Fibroblast of the aortic adventitia (primary cell): ENCODE measurements around the gene PPTC7. TPM values are rescaled to one million over a fixed set of nuclear protein-coding genes. Genes with fewer than 3 reads are reported as not detected.
A peak's percentile ranks its signal among the peaks of the same experiment; 100 is the strongest.
"Not testable (repeated sequence)": the region's sequence is repeated elsewhere in the genome, so short reads cannot be mapped to it uniquely, and the experiment has no call there.

ENCODE experiments used
- DNase-seq: peaks from one replicate; pipeline ENCODE4 v3.0.0-alpha.2; 2010; ENCODE audit warnings: low read depth
- H3K4me3 ChIP-seq: 2 replicates; pipeline ENCODE4 v1.5.1; 2011; ENCODE audit warnings: low read depth, mild to moderate bottlenecking, control low read depth, low read length, moderate library complexity
- total RNA-seq: library from RNA; depleted of rRNA; stranded (reverse); fragments of >200 nt; gene quantifications from 2 replicates; pipeline ENCODE4 v1.2.3, GENCODE V29; 2012; ENCODE audit warnings: low replicate concordance
- TF ChIP-seq, protein P1 (sequence below): IDR thresholded peaks from 2 replicates; pipeline ENCODE4 v1.5.1; 2011; ENCODE audit warnings: mild to moderate bottlenecking, low read length, control low read depth, inconsistent platforms; ENCODE audit not compliant: insufficient read depth

PPTC7 gene
- total RNA-seq, 1 donor = 11.9 TPM

DNA sequence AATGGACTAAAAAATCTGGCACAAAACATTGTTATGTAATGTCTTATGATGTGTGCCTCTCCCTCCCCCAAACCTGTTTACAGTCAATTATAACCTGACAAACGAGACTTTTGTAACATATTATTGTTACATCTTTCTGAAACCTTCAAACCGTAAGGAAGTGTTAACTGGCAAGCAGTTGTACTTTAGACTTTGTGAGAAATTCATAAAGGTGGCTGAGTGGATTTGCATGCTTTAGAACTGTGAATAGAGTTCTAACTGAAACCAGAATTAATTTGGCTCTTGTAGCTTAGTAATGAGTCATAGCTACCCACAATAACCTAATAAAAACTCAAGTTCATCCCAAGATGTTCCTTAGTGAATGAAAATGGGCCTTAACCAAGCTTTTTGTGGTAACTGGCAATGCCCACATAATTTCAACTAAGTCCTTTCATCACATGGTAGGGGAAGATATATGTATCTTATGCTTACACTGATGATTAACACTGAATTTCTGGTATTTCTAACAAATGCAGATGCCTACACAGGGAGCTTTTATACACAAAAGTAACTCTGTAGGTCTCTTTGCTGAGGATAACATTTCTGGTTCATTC lies 51.3 kb downstream of the PPTC7 start:
- DNase-seq = peak; percentile 60
- no peak overlapping the region for H3K4me3 ChIP-seq
- TF ChIP-seq, protein P1, sequence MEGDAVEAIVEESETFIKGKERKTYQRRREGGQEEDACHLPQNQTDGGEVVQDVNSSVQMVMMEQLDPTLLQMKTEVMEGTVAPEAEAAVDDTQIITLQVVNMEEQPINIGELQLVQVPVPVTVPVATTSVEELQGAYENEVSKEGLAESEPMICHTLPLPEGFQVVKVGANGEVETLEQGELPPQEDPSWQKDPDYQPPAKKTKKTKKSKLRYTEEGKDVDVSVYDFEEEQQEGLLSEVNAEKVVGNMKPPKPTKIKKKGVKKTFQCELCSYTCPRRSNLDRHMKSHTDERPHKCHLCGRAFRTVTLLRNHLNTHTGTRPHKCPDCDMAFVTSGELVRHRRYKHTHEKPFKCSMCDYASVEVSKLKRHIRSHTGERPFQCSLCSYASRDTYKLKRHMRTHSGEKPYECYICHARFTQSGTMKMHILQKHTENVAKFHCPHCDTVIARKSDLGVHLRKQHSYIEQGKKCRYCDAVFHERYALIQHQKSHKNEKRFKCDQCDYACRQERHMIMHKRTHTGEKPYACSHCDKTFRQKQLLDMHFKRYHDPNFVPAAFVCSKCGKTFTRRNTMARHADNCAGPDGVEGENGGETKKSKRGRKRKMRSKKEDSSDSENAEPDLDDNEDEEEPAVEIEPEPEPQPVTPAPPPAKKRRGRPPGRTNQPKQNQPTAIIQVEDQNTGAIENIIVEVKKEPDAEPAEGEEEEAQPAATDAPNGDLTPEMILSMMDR = no peak

DNA sequence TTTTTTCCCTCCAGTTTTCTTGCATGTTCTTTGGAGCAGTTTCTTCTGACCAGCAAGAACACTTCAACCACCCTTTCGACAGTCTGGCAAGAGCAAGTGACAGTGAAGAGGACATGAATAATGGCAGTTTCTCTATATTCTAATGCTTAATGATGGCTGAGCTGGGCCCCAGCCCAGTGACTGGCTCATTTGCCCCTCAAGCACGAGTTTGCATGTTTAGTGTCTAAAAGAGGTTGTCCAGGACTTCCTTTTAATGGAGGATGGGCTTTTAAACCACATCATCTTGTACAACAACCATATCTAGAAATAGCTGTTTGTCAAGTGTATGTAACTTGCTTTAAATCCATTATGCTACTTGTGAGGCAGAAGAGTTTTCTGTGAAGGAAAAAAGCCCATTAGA lies 52.6 kb downstream of the PPTC7 start:
- TF ChIP-seq, protein P1 = no peak
- H3K4me3 ChIP-seq = no peak overlapping the region
- DNase-seq = no peak

DNA sequence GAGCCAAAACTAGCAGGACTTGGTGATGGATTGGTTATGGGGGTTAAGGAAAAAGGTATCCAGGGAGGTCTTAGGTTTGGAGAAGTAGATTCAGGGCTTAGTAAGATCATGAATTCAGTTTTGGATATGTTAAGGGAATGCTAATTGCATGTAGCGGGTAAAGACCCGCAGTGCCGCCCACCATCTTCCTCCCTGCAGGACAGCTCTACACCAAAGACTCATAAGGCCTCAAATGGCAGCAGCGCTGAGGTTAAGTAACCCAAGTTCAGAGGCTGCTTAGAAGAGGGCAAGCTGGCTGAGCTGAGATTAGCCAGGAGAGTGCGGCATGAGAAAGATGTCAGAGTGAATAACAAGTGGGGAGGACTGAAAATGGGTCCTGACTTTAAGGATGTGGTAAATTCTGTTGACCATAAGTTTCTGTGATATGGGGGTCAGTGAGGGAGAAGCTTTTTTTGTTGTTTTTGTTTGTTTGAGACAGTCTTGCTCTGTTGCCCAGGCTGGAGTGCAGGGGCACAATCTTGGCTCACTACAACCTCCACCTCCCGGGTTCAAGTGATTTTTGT lies 54.8 kb downstream of the PPTC7 start:
- H3K4me3 ChIP-seq = no peak overlapping the region
- TF ChIP-seq, protein P1 = no peak
- DNase-seq = no peak

DNA sequence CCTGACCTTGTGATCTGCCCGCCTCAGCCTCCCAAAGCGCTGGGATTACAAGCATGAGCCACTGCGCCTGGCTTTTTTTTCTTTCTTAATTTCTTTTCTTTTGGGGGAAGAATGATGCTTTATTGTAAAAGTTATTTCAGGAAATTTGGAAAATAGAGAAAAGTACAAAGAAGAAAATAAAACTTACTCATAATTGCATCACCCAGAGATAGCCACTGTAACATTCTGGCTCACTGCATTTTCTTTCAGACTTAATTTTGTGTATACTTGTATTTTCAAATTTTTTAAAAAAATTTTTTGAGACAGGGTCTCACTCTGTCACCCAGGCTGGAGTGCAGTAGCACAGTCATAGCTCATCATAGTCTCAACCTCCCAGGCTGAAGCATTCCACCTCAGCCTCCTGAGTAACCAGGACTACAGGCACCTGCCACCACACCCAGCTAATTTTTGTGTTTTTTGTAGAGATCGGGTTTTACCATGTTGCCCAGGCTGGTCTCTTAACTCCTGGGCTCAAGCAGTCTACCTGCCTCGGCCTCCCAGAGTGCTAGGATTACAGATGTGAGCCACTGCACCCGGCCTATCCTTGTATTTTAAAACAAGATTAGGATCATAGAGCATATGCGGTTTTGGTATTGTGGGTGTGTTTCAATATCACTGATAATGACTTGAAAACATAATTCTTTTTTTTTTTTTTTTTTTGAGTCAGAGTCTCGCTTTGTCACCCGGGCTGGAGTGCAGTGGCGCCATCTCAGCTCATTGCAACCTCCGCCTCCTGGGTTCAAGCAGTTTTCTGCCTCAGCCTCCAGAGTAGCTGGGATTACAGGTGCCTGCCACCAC lies 62.0 kb downstream of the PPTC7 start:
- H3K4me3 ChIP-seq = not testable (repeated sequence)
- DNase-seq = peak; percentile 46

DNA sequence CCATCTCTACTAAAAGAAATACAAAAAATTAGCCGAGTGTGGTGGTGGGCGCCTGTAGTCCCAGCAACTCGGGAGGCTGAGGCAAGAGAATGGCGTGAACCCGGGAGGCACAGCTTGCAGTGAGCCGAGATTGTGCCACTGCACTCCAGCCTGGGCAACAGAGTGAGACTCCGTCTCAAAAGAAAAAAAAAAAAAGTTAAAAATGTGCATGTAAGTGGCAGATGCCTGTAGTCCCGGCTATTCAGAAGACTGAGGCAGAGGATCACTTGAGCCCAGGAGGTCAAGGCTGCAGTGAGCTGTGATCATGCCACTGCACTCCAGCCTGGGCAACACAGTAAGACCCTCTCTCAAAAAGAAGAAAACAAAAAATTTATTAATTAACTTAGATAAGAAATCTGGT lies 65.1 kb downstream of the PPTC7 start:
- not testable (repeated sequence) for H3K4me3 ChIP-seq, DNase-seq

DNA sequence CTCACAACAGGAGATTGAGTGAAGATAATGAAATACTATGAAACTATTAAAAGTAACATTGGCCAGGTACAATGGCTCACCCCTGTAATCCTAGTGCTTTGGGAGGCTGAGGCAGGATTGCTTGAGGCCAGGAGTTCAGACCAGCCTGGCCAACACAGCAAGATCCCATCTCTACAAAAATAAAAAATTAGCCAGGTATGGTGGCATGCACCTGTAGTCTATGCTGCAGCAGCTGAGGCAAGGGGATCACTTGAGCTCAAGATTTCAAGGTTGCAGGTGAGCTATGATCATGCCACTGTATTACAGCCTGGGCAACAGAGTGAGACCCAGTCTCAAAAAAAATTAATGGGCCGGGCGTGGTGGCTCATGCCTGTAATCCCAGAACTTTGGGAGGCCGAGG lies 66.1 kb downstream of the PPTC7 start:
- TF ChIP-seq, protein P1 = no peak
- H3K4me3 ChIP-seq = no peak overlapping the region
- DNase-seq = no peak

DNA sequence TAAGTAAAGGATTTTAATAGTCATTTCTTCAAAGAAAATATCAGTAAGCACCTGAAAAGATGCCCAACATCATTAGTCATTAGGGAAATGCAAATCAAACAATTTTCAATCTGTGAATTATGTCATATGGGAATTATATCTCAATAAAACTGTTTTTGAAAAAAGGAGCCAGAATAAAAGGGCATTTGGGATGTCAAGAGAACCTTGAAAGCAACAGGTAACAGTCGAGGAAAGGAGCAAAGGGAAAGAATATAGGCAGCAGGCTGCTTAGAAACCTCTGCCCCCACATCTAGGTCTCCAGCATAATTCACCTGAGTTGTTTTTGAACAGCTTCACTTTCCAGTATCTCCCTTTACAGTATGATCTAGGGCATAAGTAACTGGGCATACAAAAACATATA lies 68.8 kb downstream of the PPTC7 start:
- DNase-seq = no peak
- TF ChIP-seq, protein P1 = no peak

More for the DNA sequence above, 68.8 kb downstream of the PPTC7 start:
- H3K4me3 ChIP-seq = no peak overlapping the region
